IMR-90 (cell line): ENCODE data around the gene ARHGEF16. TPM values are rescaled to one million over a fixed set of nuclear protein-coding genes. Genes with fewer than 3 reads are reported as not detected.

Source experiments
- ATAC-seq: fragments of 200-7000 bp; cut with Tn5 transposase; 2 replicates; pipeline ENCODE4 v1.9.1; 2020; ENCODE audit warnings: low read depth, mild to moderate bottlenecking, moderate library complexity
- BruUV-seq: library from RNA; stranded (reverse); fragments of 400-500 nt; replicated peaks from 2 replicates; lab custom pipeline; 2021; lab: Mats Ljungman, UMichigan
- CTCF ChIA-PET: fragments of 300-600 bp; formaldehyde crosslinking; extraction: SDS; loops from one replicate; lab custom pipeline; 2021; ENCODE audit warnings: antibody characterized with exemption; lab: Yijun Ruan, JAX
- POLR2A ChIA-PET: fragments of 300-600 bp; sonication (Branson Sonifier 250); formaldehyde crosslinking; loops from one replicate; lab custom pipeline; 2022; ENCODE audit warnings: antibody characterized with exemption; ENCODE audit not compliant: unreplicated experiment; lab: Charles Lee
- DNase-seq: peaks from one replicate; pipeline ENCODE4 v3.0.0; 2013
- H2AFZ ChIP-seq: replicated peaks from 2 replicates; pipeline ENCODE3; 2013; ENCODE audit warnings: low read length, mild to moderate bottlenecking; ENCODE audit not compliant: poor library complexity
- H2AK5ac ChIP-seq: 2 replicates; pipeline ENCODE4 v1.6.1; 2013; ENCODE audit warnings: low read depth, low read length, inconsistent platforms
- H2AK9ac ChIP-seq: replicated peaks from 2 replicates; pipeline ENCODE3; 2013; ENCODE audit warnings: mild to moderate bottlenecking, low read depth, low read length, moderate library complexity; ENCODE audit not compliant: poor library complexity
- H2BK120ac ChIP-seq: 2 replicates; pipeline ENCODE4 v1.6.1; 2013; ENCODE audit warnings: low read depth, low read length, inconsistent platforms
- H2BK15ac ChIP-seq: 3 replicates; pipeline ENCODE4 v1.6.1; 2013; ENCODE audit warnings: low read depth, low read length, inconsistent platforms
- H2BK20ac ChIP-seq: 2 replicates; pipeline ENCODE4 v1.6.1; 2013; ENCODE audit warnings: low read depth, mild to moderate bottlenecking, inconsistent platforms, low read length, moderate library complexity
- H2BK5ac ChIP-seq: 2 replicates; pipeline ENCODE4 v1.6.1; 2013; ENCODE audit warnings: mild to moderate bottlenecking, low read depth, low read length, inconsistent platforms; ENCODE audit not compliant: poor library complexity, severe bottlenecking
- H3K14ac ChIP-seq: replicated peaks from 2 replicates; pipeline ENCODE4 v1.6.1; 2013; ENCODE audit warnings: low read depth, low read length, inconsistent platforms
- H3K18ac ChIP-seq: 2 replicates; pipeline ENCODE4 v1.6.1; 2013; ENCODE audit warnings: low read depth, low read length, control low read depth
- H3K23ac ChIP-seq: 2 replicates; pipeline ENCODE4 v1.6.1; 2013; ENCODE audit warnings: low read depth, low read length, inconsistent platforms
- H3K27ac ChIP-seq: 2 replicates; pipeline ENCODE4 v1.5.1; 2013; ENCODE audit warnings: mild to moderate bottlenecking, control low read depth, low read length; ENCODE audit not compliant: insufficient read depth
- H3K27me3 ChIP-seq: 2 replicates; pipeline ENCODE4 v1.6.1; 2013; ENCODE audit warnings: low read length; ENCODE audit not compliant: control insufficient read depth, insufficient read depth
- H3K36me3 ChIP-seq: 2 replicates; pipeline ENCODE4 v1.6.1; 2013; ENCODE audit warnings: low read length, mixed read lengths; ENCODE audit not compliant: control insufficient read depth, insufficient read depth
- H3K4ac ChIP-seq: 2 replicates; pipeline ENCODE4 v1.6.1; 2013; ENCODE audit warnings: low read depth, low read length, inconsistent platforms
- H3K4me1 ChIP-seq: 2 replicates; pipeline ENCODE4 v1.6.1; 2013; ENCODE audit warnings: low read length, mixed read lengths; ENCODE audit not compliant: control insufficient read depth, insufficient read depth
- H3K4me2 ChIP-seq: 2 replicates; pipeline ENCODE4 v1.6.1; 2013; ENCODE audit warnings: low read depth, mild to moderate bottlenecking, control low read depth, low read length, moderate library complexity
- H3K4me3 ChIP-seq: 2 replicates; pipeline ENCODE4 v1.5.1; 2013; ENCODE audit warnings: low read depth, mild to moderate bottlenecking, control low read depth, low read length, moderate library complexity; ENCODE audit not compliant: insufficient read depth
- H3K56ac ChIP-seq: 2 replicates; pipeline ENCODE4 v1.6.1; 2013; ENCODE audit warnings: low read length, inconsistent platforms; ENCODE audit not compliant: insufficient read depth; ENCODE audit errors: extremely low read depth
- H3K79me1 ChIP-seq, 2 experiments: 2 replicates each; pipeline ENCODE4 v1.6.1; 2013; ENCODE audit warnings: low read length in 2 of 2, inconsistent platforms in 1 of 2, low read depth in 1 of 2
- H3K9ac ChIP-seq: 2 replicates; pipeline ENCODE4 v1.6.1; 2013; ENCODE audit warnings: low read depth, low read length, control low read depth
- H3K9me1 ChIP-seq: 2 replicates; pipeline ENCODE4 v1.6.1; 2013; ENCODE audit warnings: low read length, inconsistent platforms; ENCODE audit not compliant: insufficient read depth
- H3K9me3 ChIP-seq: 2 replicates; pipeline ENCODE4 v1.6.1; 2013; ENCODE audit warnings: low read length; ENCODE audit not compliant: control insufficient read depth, insufficient read depth
- H4K20me1 ChIP-seq: 2 replicates; pipeline ENCODE4 v1.6.1; 2013; ENCODE audit warnings: low read length, inconsistent platforms; ENCODE audit not compliant: insufficient read depth
- H4K5ac ChIP-seq: 2 replicates; pipeline ENCODE4 v1.6.1; 2013; ENCODE audit warnings: mild to moderate bottlenecking, low read depth, low read length, control low read depth
- H4K8ac ChIP-seq, 2 experiments: 2 replicates each; pipeline ENCODE4 v1.6.1; 2013; ENCODE audit warnings: low read depth in 2 of 2, low read length in 2 of 2, control low read depth in 1 of 2, inconsistent platforms in 1 of 2
- H4K91ac ChIP-seq: 2 replicates; pipeline ENCODE4 v1.6.1; 2013; ENCODE audit warnings: low read depth, low read length, inconsistent platforms; ENCODE audit not compliant: insufficient read depth
- BHLHE40 ChIP-seq: fragments of 150-350 bp; IDR thresholded peaks from 2 replicates; pipeline ENCODE4 v1.6.1; 2016; ENCODE audit warnings: mild to moderate bottlenecking, low read depth, low read length
- CEBPB ChIP-seq: IDR thresholded peaks from 2 replicates; pipeline ENCODE4 v1.6.1; 2012; ENCODE audit warnings: low read depth, low read length, improper control_type of control experiment
- FOS ChIP-seq: fragments of 150-350 bp; IDR thresholded peaks from 2 replicates; pipeline ENCODE4 v1.6.1; 2016; ENCODE audit warnings: low read depth, low read length
- MAFK ChIP-seq: IDR thresholded peaks from 2 replicates; pipeline ENCODE4 v1.6.1; 2012; ENCODE audit warnings: low read depth, low read length, improper control_type of control experiment
- MAZ ChIP-seq: IDR thresholded peaks from 2 replicates; pipeline ENCODE4 v1.6.1; 2012; ENCODE audit warnings: low read depth, mild to moderate bottlenecking, low read length, improper control_type of control experiment, moderate library complexity, borderline replicate concordance
- MXI1 ChIP-seq: IDR thresholded peaks from 2 replicates; pipeline ENCODE4 v1.6.1; 2012; ENCODE audit warnings: low read depth, mild to moderate bottlenecking, low read length, moderate library complexity, borderline replicate concordance
- RCOR1 ChIP-seq: IDR thresholded peaks from 2 replicates; pipeline ENCODE4 v1.6.1; 2012; ENCODE audit warnings: mild to moderate bottlenecking, low read length, improper control_type of control experiment; ENCODE audit not compliant: insufficient replicate concordance
- WGBS, 2 experiments: methylation state at CpG; one replicate each; pipeline versions ENCODE4 v1.1.5 to v1.1.7; 2013; ENCODE audit warnings: missing lambda C conversion rate in 2 of 2; ENCODE audit not compliant: insufficient read length in 1 of 2; ENCODE audit errors: extremely low coverage in 2 of 2; 5-methylcytosine and 5-hydroxymethylcytosine counted together
- dilution Hi-C: fragments of 300-500 bp; cut with HindIII; formaldehyde crosslinking; loops from one replicate; pipeline ENCODE4 v1.14.3; 2018; ENCODE audit warnings: low sequenced_read_pairs; ENCODE audit not compliant: unreplicated experiment
- in situ Hi-C: fragments of 300-500 bp; cut with MboI; formaldehyde crosslinking; loops from 3 replicates; pipeline ENCODE4 v1.14.3; 2019; ENCODE audit warnings: low sequenced_read_pairs, inconsistent platforms, mixed read lengths
- intact Hi-C: fragments of 100-400 bp; cut with micrococcal nuclease; formaldehyde crosslinking; loops from 2 replicates; pipeline ENCODE4 v1.10.0; 2022
- polyA plus RNA-seq, 3 experiments: library from polyadenylated mRNA; depleted of rRNA; stranded (reverse); fragments of >200 nt; gene quantifications; 2 replicates each; pipeline ENCODE4 v1.2.3, GENCODE V29; 2012; ENCODE audit warnings: low replicate concordance in 1 of 3
- total RNA-seq: library from RNA; depleted of rRNA; stranded (reverse); fragments of >200 nt; gene quantifications from 2 replicates; pipeline ENCODE4 v1.2.3, GENCODE V29; 2012

ARHGEF16 gene
- total and polyA plus RNA-seq, 2 of the 4 experiments (the other 2 are of a cell fraction): 0.18 to 0.39 TPM

DNA sequence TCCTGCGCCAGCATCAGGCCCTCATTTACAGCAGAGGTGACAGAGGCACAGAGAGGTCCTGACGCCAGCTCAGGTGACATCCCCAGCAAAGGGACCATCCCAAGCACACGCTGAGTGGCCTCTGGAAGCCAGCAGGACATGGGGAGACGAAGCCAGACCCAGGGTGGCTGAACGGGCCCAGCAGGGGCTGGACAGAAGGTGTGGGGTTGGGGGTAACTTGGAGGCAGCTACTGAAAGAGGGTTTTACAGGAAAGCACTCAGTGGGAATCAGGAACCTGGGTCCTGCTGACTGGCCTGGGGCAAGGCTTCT is 1.6 kb upstream of the ARHGEF16 start:
- CTCF ChIA-PET: interaction anchor here (0.7 to 2.2 kb wide), 14 partner anchors 11 to 300 kb away, joined by 3 to 16 read pairs (median 4); partner anchors contain the start of gene CCDC27
- 30% methylated on average over 2 of the region's 5 CpGs; no CpG with 5 or more reads in 1 of the 2 experiments for WGBS, 2 experiments
- Histone ChIP-seq H3K4me2 (no peak overlapping the region), H3K9me3 (no peaks in the 10 kb centered on the region), H3K27ac (no peak overlapping the region), H3K9me1 (no peaks in the 10 kb centered on the region), H2BK15ac (no peak overlapping the region), H3K4me1 (no peaks in the 10 kb centered on the region; the same call in 1 of the 2 replicates), H4K5ac (no peak overlapping the region), H3K56ac (no peak overlapping the region), H3K79me1 (no peaks in the 10 kb centered on the region), H2BK120ac (no peak overlapping the region), H3K23ac (no peak overlapping the region), H4K8ac (no peak overlapping the region), H3K36me3 (no peaks in the 10 kb centered on the region), H4K20me1 (0 out of 2 replicates have a peak, but pooled peaks cover 2% of the 10 kb centered on the region), H3K4ac (no peak overlapping the region), H2AK5ac (no peak overlapping the region), H2AFZ (peak overlapping the region; percentile 57), H3K27me3 (peaks cover 28% of the 10 kb centered on the region), H2BK5ac (no peak overlapping the region), H3K4me3 (no peak overlapping the region), H3K18ac (no peak overlapping the region), H3K9ac (no peak overlapping the region), H4K91ac (no peak overlapping the region), H2BK20ac (no peak overlapping the region), H3K14ac (no peak overlapping the region), H2AK9ac (no peak overlapping the region)
- no TSS peak for BruUV-seq
- dilution Hi-C loops (no loop called here), in situ Hi-C loops (no loop called here), intact Hi-C loops (loop anchor here (1.0 to 5.0 kb wide), 4 partner anchors 31 to 349 kb away; no protein-coding TSS in a partner anchor)
- POLR2A ChIA-PET: no interaction called here
- no peak for ATAC-seq
- DNase-seq: no peak
- no peak for TF ChIP-seq CEBPB
- TF ChIP-seq BHLHE40: no peak
- no peak for TF ChIP-seq MAFK
- TF ChIP-seq FOS: no peak
- TF ChIP-seq MXI1: no peak
- no peak for TF ChIP-seq MAZ
- TF ChIP-seq RCOR1: no peak
